ENCODE measurements around the gene KPNA5. TPM values are rescaled to one million over a fixed set of nuclear protein-coding genes. Genes with fewer than 3 reads are reported as not detected.

The KPNA5 gene
- total RNA-seq, 2 experiments from 2014 or later = 12.4 to 12.6 TPM

DNA sequence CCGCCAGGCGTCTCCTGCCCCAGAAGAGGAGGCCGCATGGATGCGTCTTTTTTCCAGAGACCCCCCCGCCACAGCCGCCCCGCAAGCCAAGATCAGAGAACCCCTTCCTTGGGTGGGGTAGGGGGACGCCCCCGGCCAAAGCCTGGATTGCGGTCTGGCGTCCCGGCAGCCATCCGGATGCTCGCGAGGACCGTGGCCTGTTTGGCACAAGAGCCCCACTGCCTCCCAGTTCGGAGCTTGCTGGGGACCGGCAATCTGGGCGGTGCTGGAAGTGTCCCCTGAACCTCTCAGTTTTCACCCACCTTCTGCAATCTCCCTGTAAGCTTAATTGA lies 83.6 kb downstream of the KPNA5 start:
- intact Hi-C loops (cut with micrococcal nuclease; ENCODE audit: unreplicated experiment) = no loop called here
- no peak overlapping the region for H3K27ac ChIP-seq (ENCODE audit: low read depth, low read length, poor library complexity, severe bottlenecking)
- no peaks in the 10 kb centered on the region for H3K9me2 ChIP-seq (ENCODE audit: insufficient read depth, low read length)
- POLR2A ChIA-PET = no interaction called here
- no peaks in the 10 kb centered on the region for H3K36me3 ChIP-seq (ENCODE audit: insufficient read depth, low read length)
- BruUV-seq (replicated peaks) = no TSS peak
- no peak overlapping the region for H3K4me2 ChIP-seq (ENCODE audit: low read length)
- CTCF ChIA-PET (ENCODE audit: unreplicated experiment) = no interaction called here
- H3K79me2 ChIP-seq (ENCODE audit: insufficient read depth, low read depth, low read length) = no peaks in the 10 kb centered on the region
- H4K20me1 ChIP-seq (ENCODE audit: insufficient read depth, low read length) = no peaks in the 10 kb centered on the region
- no peaks in the 10 kb centered on the region for H3K9me3 ChIP-seq (ENCODE audit: low read length)
- no peak overlapping the region for H3K4me3 ChIP-seq (ENCODE audit: low read depth, low read length, poor library complexity, severe bottlenecking)
- TF ChIP-seq, protein P1, sequence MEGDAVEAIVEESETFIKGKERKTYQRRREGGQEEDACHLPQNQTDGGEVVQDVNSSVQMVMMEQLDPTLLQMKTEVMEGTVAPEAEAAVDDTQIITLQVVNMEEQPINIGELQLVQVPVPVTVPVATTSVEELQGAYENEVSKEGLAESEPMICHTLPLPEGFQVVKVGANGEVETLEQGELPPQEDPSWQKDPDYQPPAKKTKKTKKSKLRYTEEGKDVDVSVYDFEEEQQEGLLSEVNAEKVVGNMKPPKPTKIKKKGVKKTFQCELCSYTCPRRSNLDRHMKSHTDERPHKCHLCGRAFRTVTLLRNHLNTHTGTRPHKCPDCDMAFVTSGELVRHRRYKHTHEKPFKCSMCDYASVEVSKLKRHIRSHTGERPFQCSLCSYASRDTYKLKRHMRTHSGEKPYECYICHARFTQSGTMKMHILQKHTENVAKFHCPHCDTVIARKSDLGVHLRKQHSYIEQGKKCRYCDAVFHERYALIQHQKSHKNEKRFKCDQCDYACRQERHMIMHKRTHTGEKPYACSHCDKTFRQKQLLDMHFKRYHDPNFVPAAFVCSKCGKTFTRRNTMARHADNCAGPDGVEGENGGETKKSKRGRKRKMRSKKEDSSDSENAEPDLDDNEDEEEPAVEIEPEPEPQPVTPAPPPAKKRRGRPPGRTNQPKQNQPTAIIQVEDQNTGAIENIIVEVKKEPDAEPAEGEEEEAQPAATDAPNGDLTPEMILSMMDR (conservative IDR thresholded peaks at IDR 0.05; ENCODE audit: low read length) = no peak
- no peak for TF ChIP-seq EZH2phosphoT487 (IDR thresholded peaks at IDR 0.05; ENCODE audit: borderline replicate concordance, low read depth, low read length)
- H2AFZ ChIP-seq (ENCODE audit: low read length) = no peak overlapping the region
- no peaks in the 10 kb centered on the region for H3K4me1 ChIP-seq (ENCODE audit: insufficient read depth, low read length, poor library complexity, severe bottlenecking)
- DNase-seq (ENCODE audit: low spot score) = no peak

GRCh38 chr6:116764961-116765841 lies 84.2 kb downstream of the KPNA5 start, which contains the start of gene FAM162B:
Gene FAM162B (minus strand): TSS chr6:116765719. CDS start chr6:116765576, 143 bp downstream.
- CTCF ChIA-PET (ENCODE audit: unreplicated experiment) = no interaction called here

More at GRCh38 chr6:116764961-116765841, 84.2 kb downstream of the KPNA5 start, which contains the start of gene FAM162B:
- H2AFZ ChIP-seq (ENCODE audit: low read length) = no peak within 1 kb of the TSS
- no peaks in the 10 kb centered on the region for H4K20me1 ChIP-seq (ENCODE audit: insufficient read depth, low read length)
- POLR2A ChIA-PET = interaction anchor here (0.6 kb wide), 1 partner anchor 12 kb away, joined by 3 read pairs; no protein-coding TSS in a partner anchor
- no peak for DNase-seq (ENCODE audit: low spot score)
- TF ChIP-seq EZH2phosphoT487 (IDR thresholded peaks at IDR 0.05; ENCODE audit: borderline replicate concordance, low read depth, low read length) = no peak
- TF ChIP-seq, protein P1 (conservative IDR thresholded peaks at IDR 0.05; ENCODE audit: low read length) = no peak
- no peaks in the 10 kb centered on the region for H3K9me2 ChIP-seq (ENCODE audit: insufficient read depth, low read length)
- no peaks in the 10 kb centered on the region for H3K36me3 ChIP-seq (ENCODE audit: insufficient read depth, low read length)
- BruUV-seq (replicated peaks) = no TSS peak
- H3K4me1 ChIP-seq (ENCODE audit: insufficient read depth, low read length, poor library complexity, severe bottlenecking) = no peaks in the 10 kb centered on the region
- H3K27ac ChIP-seq (ENCODE audit: low read depth, low read length, poor library complexity, severe bottlenecking) = no peak within 1 kb of the TSS
- H3K9me3 ChIP-seq (ENCODE audit: low read length) = no peaks in the 10 kb centered on the region
- H3K4me2 ChIP-seq (ENCODE audit: low read length) = no peak within 1 kb of the TSS
- H3K79me2 ChIP-seq (ENCODE audit: insufficient read depth, low read depth, low read length) = no peaks in the 10 kb centered on the region
- no peak within 1 kb of the TSS for H3K4me3 ChIP-seq (ENCODE audit: low read depth, low read length, poor library complexity, severe bottlenecking)
- intact Hi-C loops (cut with micrococcal nuclease; ENCODE audit: unreplicated experiment) = no loop called here

Data from OCI-LY7 (cell line).